ENCODE data around the gene SOAT2.
"Not testable (repeated sequence)": the region's sequence is repeated elsewhere in the genome, so short reads cannot be mapped to it uniquely, and the experiment has no call there.

GRCh38 chr12:53112431-53112830, 9.1 kb downstream of the SOAT2 start:
- TF ChIP-seq CTCF (IDR thresholded peaks at IDR 0.05; ENCODE audit: low read length); EZH2 (optimal IDR thresholded peaks at IDR 0.05; ENCODE audit: low read depth, low read length); EZH2phosphoT487 (IDR thresholded peaks at IDR 0.05; ENCODE audit: low read length): not testable (repeated sequence)
